ENCODE results near the gene NUP153.
"Not testable (repeated sequence)": the region's sequence is repeated elsewhere in the genome, so short reads cannot be mapped to it uniquely, and the experiment has no call there.

The NUP153 gene

DNA sequence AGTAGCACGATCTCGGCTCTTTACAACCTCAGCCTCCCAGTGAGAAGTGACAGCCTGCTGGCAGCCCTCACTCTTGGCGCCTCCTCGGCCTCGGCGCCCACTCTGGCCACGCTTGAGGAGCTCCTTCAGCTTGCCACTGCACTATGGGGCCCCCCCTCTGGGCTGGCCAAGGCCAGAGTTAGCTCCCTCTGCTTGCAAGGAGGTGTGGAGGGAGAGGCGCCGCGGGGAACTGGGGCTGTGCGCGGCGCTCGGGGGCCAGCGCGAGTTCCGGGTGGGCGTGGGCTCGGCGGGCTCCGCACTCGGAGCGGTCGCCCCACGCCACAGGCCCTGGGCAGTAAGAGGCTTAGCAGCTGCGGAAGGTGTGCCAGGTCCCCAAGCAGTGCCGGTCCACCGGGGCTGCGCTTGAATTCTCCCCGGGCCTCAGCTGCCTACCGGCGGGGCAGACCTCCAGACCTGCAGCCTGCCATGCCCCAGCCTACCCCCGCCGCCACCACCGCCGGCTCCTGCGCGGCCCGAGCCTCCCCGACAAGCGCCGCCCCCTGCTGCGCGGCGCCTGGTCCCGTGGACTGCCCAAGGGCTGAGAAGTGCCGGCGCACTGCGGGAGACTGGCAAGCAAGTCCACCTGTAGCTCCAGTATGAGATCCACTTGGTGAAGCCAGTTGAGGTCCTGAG lies 22.0 kb upstream of the NUP153 start:
- H3K36me3 Mint-ChIP-seq (ENCODE audit: insufficient read depth): peaks cover 1% of the 10 kb centered on the region
- no peaks in the 10 kb centered on the region for H3K4me1 Mint-ChIP-seq
- ATAC-seq (replicated peaks; ENCODE audit: extremely low read depth, poor library complexity, severe bottlenecking) (no peak), DNase-seq (ENCODE audit: low spot score in 2 of 2) (no peak)
- no peak overlapping the region for H3K27ac Mint-ChIP-seq (ENCODE audit: low read depth)
- no peaks in the 10 kb centered on the region for H3K9me3 Mint-ChIP-seq
- no peaks in the 10 kb centered on the region for H3K27me3 Mint-ChIP-seq
- no peak overlapping the region for H3K4me3 Mint-ChIP-seq

GRCh38 chr6:17725083-17725482 lies 18.4 kb upstream of the NUP153 start:
- no peak for DNase-seq (ENCODE audit: low spot score in 2 of 2)
- Mint-ChIP-seq H3K4me1 (no peaks in the 10 kb centered on the region), H3K27ac (ENCODE audit: low read depth) (no peak overlapping the region), H3K4me3 (no peak overlapping the region), H3K36me3 (ENCODE audit: insufficient read depth) (peaks cover 1% of the 10 kb centered on the region), H3K9me3 (no peaks in the 10 kb centered on the region), H3K27me3 (peaks cover 11% of the 10 kb centered on the region)
- no peak for ATAC-seq (replicated peaks; ENCODE audit: extremely low read depth, poor library complexity, severe bottlenecking)

GRCh38 chr6:17724341-17724740 lies 17.6 kb upstream of the NUP153 start:
- ATAC-seq (replicated peaks; ENCODE audit: extremely low read depth, poor library complexity, severe bottlenecking): no peak
- Mint-ChIP-seq H3K4me3 (no peak overlapping the region), H3K27me3 (peaks cover 11% of the 10 kb centered on the region), H3K27ac (ENCODE audit: low read depth) (no peak overlapping the region), H3K9me3 (no peaks in the 10 kb centered on the region), H3K36me3 (ENCODE audit: insufficient read depth) (peaks cover 1% of the 10 kb centered on the region), H3K4me1 (no peaks in the 10 kb centered on the region)
- DNase-seq (ENCODE audit: low spot score in 2 of 2): no peak

DNA sequence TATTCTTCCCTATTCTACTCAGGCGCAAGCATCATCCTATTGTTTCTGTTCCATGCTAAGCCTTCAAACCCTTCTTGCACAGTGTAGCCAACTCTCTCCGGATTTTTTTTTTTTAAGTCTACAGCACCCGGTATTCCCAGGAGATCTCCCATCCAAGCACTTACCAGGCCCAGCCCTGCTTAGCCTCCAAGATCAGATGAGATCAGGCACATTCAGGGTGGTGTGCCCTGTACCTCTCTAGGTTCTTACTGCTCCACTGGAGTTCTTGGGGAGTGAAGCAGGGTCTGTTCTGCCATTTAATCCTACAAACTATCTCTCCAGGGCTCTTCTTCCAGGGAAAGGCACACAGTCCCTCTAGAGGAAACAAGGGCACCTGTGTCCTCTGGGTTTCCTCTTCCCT lies 14.9 kb upstream of the NUP153 start:
- no peak for DNase-seq (ENCODE audit: low spot score in 2 of 2)

GRCh38 chr6:17719323-17720041 lies 12.8 kb upstream of the NUP153 start:
- H3K27ac Mint-ChIP-seq (ENCODE audit: low read depth): no peak overlapping the region
- no peaks in the 10 kb centered on the region for H3K9me3 Mint-ChIP-seq
- peaks cover 2% of the 10 kb centered on the region for H3K36me3 Mint-ChIP-seq (ENCODE audit: insufficient read depth)
- H3K4me1 Mint-ChIP-seq: peaks cover 7% of the 10 kb centered on the region
- H3K27me3 Mint-ChIP-seq: peaks cover 11% of the 10 kb centered on the region
- ATAC-seq (replicated peaks; ENCODE audit: extremely low read depth, poor library complexity, severe bottlenecking): no peak
- no peak for DNase-seq (ENCODE audit: low spot score in 2 of 2)
- no peak overlapping the region for H3K4me3 Mint-ChIP-seq

More for the DNA sequence above, 14.9 kb upstream of the NUP153 start:
- H3K27ac Mint-ChIP-seq (ENCODE audit: low read depth): no peak overlapping the region
- no peak overlapping the region for H3K4me3 Mint-ChIP-seq
- ATAC-seq (replicated peaks; ENCODE audit: extremely low read depth, poor library complexity, severe bottlenecking): no peak
- H3K9me3 Mint-ChIP-seq: no peaks in the 10 kb centered on the region
- peaks cover 11% of the 10 kb centered on the region for H3K27me3 Mint-ChIP-seq
- no peaks in the 10 kb centered on the region for H3K36me3 Mint-ChIP-seq (ENCODE audit: insufficient read depth)
- no peaks in the 10 kb centered on the region for H3K4me1 Mint-ChIP-seq

DNA sequence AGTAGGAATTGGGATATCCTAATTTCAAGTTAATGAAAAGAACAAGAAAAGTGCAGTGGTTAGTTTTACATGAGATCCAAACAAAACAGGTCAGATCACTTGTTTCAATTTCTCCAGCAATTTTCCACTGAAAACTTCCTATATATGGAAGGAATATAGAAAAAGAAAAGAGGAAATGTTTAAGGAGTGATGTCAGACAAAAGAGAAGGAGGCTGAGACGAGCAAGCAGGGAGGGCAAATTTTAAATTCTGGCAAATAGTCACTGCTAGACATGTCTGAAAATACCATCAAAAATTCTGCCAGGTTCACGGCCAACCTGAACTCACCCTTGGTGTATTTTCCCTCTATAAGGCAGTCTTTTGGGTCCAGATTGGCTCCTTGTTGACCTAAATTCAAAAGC lies 9.5 kb upstream of the NUP153 start:
- Mint-ChIP-seq H3K27ac (ENCODE audit: low read depth) (no peak overlapping the region), H3K9me3 (no peaks in the 10 kb centered on the region), H3K27me3 (peaks cover 2% of the 10 kb centered on the region), H3K4me3 (no peak overlapping the region), H3K4me1 (peaks cover 7% of the 10 kb centered on the region), H3K36me3 (ENCODE audit: insufficient read depth) (peaks cover 2% of the 10 kb centered on the region)
- ATAC-seq (replicated peaks; ENCODE audit: extremely low read depth, poor library complexity, severe bottlenecking) (no peak), DNase-seq (ENCODE audit: low spot score in 2 of 2) (no peak)

- H3K27me3 Mint-ChIP-seq: no peaks in the 10 kb centered on the region
- peaks cover 2% of the 10 kb centered on the region for H3K36me3 Mint-ChIP-seq (ENCODE audit: insufficient read depth)
- DNase-seq (ENCODE audit: low spot score in 2 of 2) (no peak), ATAC-seq (replicated peaks; ENCODE audit: extremely low read depth, poor library complexity, severe bottlenecking) (peak; percentile 62)
- peaks cover 7% of the 10 kb centered on the region for H3K4me1 Mint-ChIP-seq
- peak overlapping the region; percentile 12 for H3K4me3 Mint-ChIP-seq
- H3K9me3 Mint-ChIP-seq: no peaks in the 10 kb centered on the region
- H3K27ac Mint-ChIP-seq (ENCODE audit: low read depth): peak overlapping the region; percentile 82
These were observed 8.4 kb upstream of the NUP153 start for GRCh38 chr6:17714879-17715851.

DNA sequence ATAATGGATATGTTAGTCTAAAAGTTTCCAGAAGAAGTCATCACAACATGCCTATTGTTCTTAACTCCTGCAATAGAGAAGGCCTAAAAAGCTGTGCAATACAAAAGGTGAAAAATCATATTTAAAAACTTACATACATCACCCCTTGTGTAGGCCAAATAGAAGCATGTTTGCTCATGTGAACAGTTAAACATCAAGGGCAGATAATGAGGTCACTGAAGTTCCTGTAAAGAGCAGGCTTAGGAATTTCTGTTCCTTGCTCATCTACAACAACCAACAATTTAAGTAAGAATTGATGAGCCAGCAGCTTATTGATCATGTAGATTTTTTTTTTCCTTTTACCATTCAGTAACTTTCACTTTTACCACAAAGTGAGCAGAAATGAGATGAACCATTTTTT lies 7.5 kb upstream of the NUP153 start:
- DNase-seq (ENCODE audit: low spot score in 2 of 2) (no peak), ATAC-seq (replicated peaks; ENCODE audit: extremely low read depth, poor library complexity, severe bottlenecking) (no peak)
- no peak overlapping the region for H3K4me3 Mint-ChIP-seq
- no peaks in the 10 kb centered on the region for H3K27me3 Mint-ChIP-seq
- no peak overlapping the region for H3K27ac Mint-ChIP-seq (ENCODE audit: low read depth)
- peaks cover 2% of the 10 kb centered on the region for H3K36me3 Mint-ChIP-seq (ENCODE audit: insufficient read depth)
- H3K9me3 Mint-ChIP-seq: no peaks in the 10 kb centered on the region
- peaks cover 7% of the 10 kb centered on the region for H3K4me1 Mint-ChIP-seq

DNA sequence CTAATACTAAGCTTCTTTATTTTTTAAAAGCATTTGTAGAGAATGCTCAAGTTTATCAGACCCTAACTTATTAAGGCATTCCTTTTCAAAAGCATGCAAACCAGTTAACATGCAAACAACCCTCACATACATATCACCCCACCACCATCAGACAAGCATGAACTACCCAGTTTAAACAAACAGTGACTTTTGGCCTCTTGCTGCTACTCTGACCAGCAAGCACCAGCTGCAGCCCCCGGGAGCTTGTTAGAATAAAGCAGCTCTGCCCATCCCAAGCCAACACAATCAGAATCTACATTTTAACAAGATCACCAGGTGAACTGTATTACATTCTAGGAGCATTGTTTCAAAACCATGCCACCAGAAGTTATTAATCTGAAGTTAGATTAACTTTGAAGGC lies 5.9 kb upstream of the NUP153 start:
- Mint-ChIP-seq H3K4me1 (peaks cover 7% of the 10 kb centered on the region), H3K4me3 (no peak overlapping the region), H3K27me3 (no peaks in the 10 kb centered on the region)

GRCh38 chr6:17710331-17710730 lies 3.6 kb upstream of the NUP153 start:
- H3K27ac Mint-ChIP-seq (ENCODE audit: low read depth): no peak overlapping the region
- peaks cover 15% of the 10 kb centered on the region for H3K36me3 Mint-ChIP-seq (ENCODE audit: insufficient read depth)
- peaks cover 24% of the 10 kb centered on the region for H3K4me1 Mint-ChIP-seq
- ATAC-seq (replicated peaks; ENCODE audit: extremely low read depth, poor library complexity, severe bottlenecking): no peak
- H3K9me3 Mint-ChIP-seq: no peaks in the 10 kb centered on the region
- no peak overlapping the region for H3K4me3 Mint-ChIP-seq
- DNase-seq (ENCODE audit: low spot score in 2 of 2): no peak
- H3K27me3 Mint-ChIP-seq: no peaks in the 10 kb centered on the region

More for the DNA sequence above, 5.9 kb upstream of the NUP153 start:
- no peak for DNase-seq (ENCODE audit: low spot score in 2 of 2)
- ATAC-seq (replicated peaks; ENCODE audit: extremely low read depth, poor library complexity, severe bottlenecking): no peak
- H3K9me3 Mint-ChIP-seq: no peaks in the 10 kb centered on the region
- peaks cover 2% of the 10 kb centered on the region for H3K36me3 Mint-ChIP-seq (ENCODE audit: insufficient read depth)
- no peak overlapping the region for H3K27ac Mint-ChIP-seq (ENCODE audit: low read depth)

- no peaks in the 10 kb centered on the region for H3K27me3 Mint-ChIP-seq
- H3K36me3 Mint-ChIP-seq (ENCODE audit: insufficient read depth): peaks cover 15% of the 10 kb centered on the region
- no peak for DNase-seq (ENCODE audit: low spot score in 2 of 2)
- peaks cover 17% of the 10 kb centered on the region for H3K4me1 Mint-ChIP-seq
- H3K4me3 Mint-ChIP-seq: no peak overlapping the region
- no peak for ATAC-seq (replicated peaks; ENCODE audit: extremely low read depth, poor library complexity, severe bottlenecking)
- H3K27ac Mint-ChIP-seq (ENCODE audit: low read depth): no peak overlapping the region
- H3K9me3 Mint-ChIP-seq: no peaks in the 10 kb centered on the region
These were observed 2.8 kb upstream of the NUP153 start for GRCh38 chr6:17709476-17709875.

GRCh38 chr6:17708035-17708434 lies 1.3 kb upstream of the NUP153 start:
- peaks cover 23% of the 10 kb centered on the region for H3K4me1 Mint-ChIP-seq
- H3K27me3 Mint-ChIP-seq; H3K9me3 Mint-ChIP-seq; ATAC-seq (replicated peaks; ENCODE audit: extremely low read depth, poor library complexity, severe bottlenecking); H3K27ac Mint-ChIP-seq (ENCODE audit: low read depth); DNase-seq (ENCODE audit: low spot score in 2 of 2): not testable (repeated sequence)
- H3K36me3 Mint-ChIP-seq (ENCODE audit: insufficient read depth): peaks cover 15% of the 10 kb centered on the region
- H3K4me3 Mint-ChIP-seq: peak overlapping the region; percentile 41
